OCI-LY1 (cell line): Measurements from ENCODE around the gene KCNH4.

Experiments
- CTCF ChIP-seq: fragments of 200-600 bp; sonication (generic), shearing (Covaris generic); IDR thresholded peaks from 2 replicates; pipeline ENCODE4 v1.5.1; 2017; ENCODE audit warnings: mild to moderate bottlenecking, antibody characterized with exemption, low read length, moderate library complexity, mixed read lengths
- EZH2 ChIP-seq: fragments of 200-600 bp; sonication (generic), shearing (Covaris generic); IDR thresholded peaks from 2 replicates; pipeline ENCODE4 v1.8.0; 2017; ENCODE audit warnings: borderline replicate concordance, mixed run types, mild to moderate bottlenecking, antibody characterized with exemption, low read length, moderate library complexity, mixed read lengths

- TF ChIP-seq CTCF = no peak
- TF ChIP-seq EZH2 = no peak
These were observed 1.6 kb downstream of the KCNH4 start for GRCh38 chr17:42179335-42179734.
